Measurements from ENCODE around the gene SF3B3.

GRCh38 chr16:70544548-70544947 is 20.9 kb downstream of the SF3B3 start:
- TF ChIP-seq HOMEZ (CRISPR knock-in tag; IDR thresholded peaks at IDR 0.05; ENCODE audit: low read depth) (no peak), PRDM4 (CRISPR knock-in tag; IDR thresholded peaks at IDR 0.05; ENCODE audit: borderline replicate concordance) (no peak), SMAD1 (CRISPR knock-in tag; IDR thresholded peaks at IDR 0.05; ENCODE audit: borderline replicate concordance, low read depth) (no peak), ZNF33A (CRISPR knock-in tag; IDR thresholded peaks at IDR 0.05; ENCODE audit: borderline replicate concordance) (no peak), E2F5 (CRISPR knock-in tag; conservative IDR thresholded peaks at IDR 0.05) (no peak), ATF2 (CRISPR knock-in tag; IDR thresholded peaks at IDR 0.05) (no peak), FOXO4 (CRISPR knock-in tag; conservative IDR thresholded peaks at IDR 0.05) (no peak), BRCA1 (CRISPR knock-in tag; IDR thresholded peaks at IDR 0.05) (no peak), ZNF772 (CRISPR knock-in tag; IDR thresholded peaks at IDR 0.05) (no peak), ZNF773 (CRISPR knock-in tag; IDR thresholded peaks at IDR 0.05; ENCODE audit: borderline replicate concordance) (no peak), CTCF (CRISPR knock-in tag; IDR thresholded peaks at IDR 0.05) (no peak)
